ENCODE results near the gene IGFBP3. TPM values are rescaled to one million over a fixed set of nuclear protein-coding genes. Genes with fewer than 3 reads are reported as not detected.
A peak's percentile ranks its signal among the peaks of the same experiment; 100 is the strongest.

The IGFBP3 gene
- total RNA-seq, 4 donors from 2014 or later: 60.6 to 187 (median 104) TPM

- no peak overlapping the region for H3K4me3 ChIP-seq
- peaks cover 0 to 11% (median 0%) of the 10 kb centered on the region in 4 donors for H3K27me3 ChIP-seq
- H3K4me1 ChIP-seq: no peaks in the 10 kb centered on the region
- WGBS: 87% methylated on average over 9 of the region's 9 CpGs
- peak; percentile 68 for DNase-seq (ENCODE audit: extremely low spot score)
- peaks cover 0 to 31% (median 3%) of the 10 kb centered on the region in 4 donors for H3K36me3 ChIP-seq
- no peak overlapping the region for H3K27ac ChIP-seq (replicated peaks in 1 of 4)
- TF ChIP-seq POLR2A (IDR thresholded peaks at IDR 0.05; ENCODE audit: low read depth) (no peak), POLR2AphosphoS5 (IDR thresholded peaks at IDR 0.05) (no peak)
- H3K9me3 ChIP-seq: no peaks in the 10 kb centered on the region
- intact Hi-C loops (cut with DNase I): no loop called here
These were observed 9.8 kb downstream of the IGFBP3 start for GRCh38 chr7:45911311-45911710.

DNA sequence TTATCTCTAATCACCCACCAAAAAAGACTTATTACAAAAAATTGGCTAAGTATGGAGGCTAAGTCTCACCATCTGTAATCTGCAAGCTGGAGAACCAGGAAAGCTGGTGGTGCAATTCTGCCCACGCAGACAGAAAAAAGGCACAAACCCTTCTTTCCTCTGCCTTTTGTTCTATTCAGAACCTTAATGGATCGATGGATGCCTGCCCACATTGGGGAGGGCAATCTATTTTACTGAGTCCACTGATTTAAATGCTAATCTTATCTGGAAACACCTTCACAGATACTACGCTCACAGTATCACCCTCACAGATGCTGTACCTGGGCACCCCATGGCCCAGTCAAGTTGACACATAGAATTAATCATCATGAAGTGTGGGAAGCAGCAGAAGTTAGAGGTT lies 10.2 kb downstream of the IGFBP3 start:
- WGBS: 96% methylated on average over 3 of the region's 3 CpGs
- TF ChIP-seq POLR2A (IDR thresholded peaks at IDR 0.05; ENCODE audit: low read depth) (no peak), POLR2AphosphoS5 (IDR thresholded peaks at IDR 0.05) (no peak), EP300 (IDR thresholded peaks at IDR 0.05) (no peak), CTCF (IDR thresholded peaks at IDR 0.05) (no peak)
- intact Hi-C loops (cut with DNase I): no loop called here

DNA sequence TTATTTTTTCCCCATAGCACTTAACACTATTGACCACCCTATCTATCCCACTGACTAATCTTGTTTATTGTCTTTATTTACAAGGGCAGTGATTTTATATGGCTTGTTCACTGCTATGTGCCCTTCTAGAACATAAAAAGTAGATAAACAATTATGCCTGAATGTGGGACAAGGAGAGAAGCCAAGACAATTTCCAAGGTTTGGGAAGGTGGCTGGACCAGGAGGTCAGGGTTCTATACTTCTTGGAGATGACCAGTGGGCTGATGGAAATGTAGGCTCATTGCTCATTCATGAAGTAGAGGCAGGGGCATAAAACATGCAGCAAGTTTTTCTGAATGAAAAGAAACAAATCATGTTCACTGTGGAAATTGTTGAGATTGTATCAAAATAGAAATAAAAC lies 11.5 kb downstream of the IGFBP3 start:
- Histone ChIP-seq H3K36me3 (peaks cover 0 to 15% (median 2%) of the 10 kb centered on the region in 4 donors), H3K4me1 (no peaks in the 10 kb centered on the region), H3K27ac (replicated peaks in 1 of 4) (no peak overlapping the region), H3K27me3 (peaks cover 0 to 1% (median 0%) of the 10 kb centered on the region in 4 donors), H3K9me3 (peaks cover 0 to 6% (median 0%) of the 10 kb centered on the region in 4 donors), H3K4me3 (no peak overlapping the region)
- TF ChIP-seq POLR2A (IDR thresholded peaks at IDR 0.05; ENCODE audit: low read depth) (no peak), POLR2AphosphoS5 (IDR thresholded peaks at IDR 0.05) (no peak), CTCF (IDR thresholded peaks at IDR 0.05) (no peak), EP300 (IDR thresholded peaks at IDR 0.05) (no peak)
- peak; percentile 64 for DNase-seq (ENCODE audit: extremely low spot score)
- intact Hi-C loops (cut with DNase I): no loop called here

More for the DNA sequence above, 10.2 kb downstream of the IGFBP3 start:
- peaks cover 0 to 7% (median 0%) of the 10 kb centered on the region in 4 donors for H3K27me3 ChIP-seq
- peaks cover 0 to 26% (median 3%) of the 10 kb centered on the region in 4 donors for H3K36me3 ChIP-seq
- no peak overlapping the region for H3K27ac ChIP-seq (replicated peaks in 1 of 4)
- H3K4me1 ChIP-seq: no peaks in the 10 kb centered on the region
- no peaks in the 10 kb centered on the region for H3K9me3 ChIP-seq
- no peak overlapping the region for H3K4me3 ChIP-seq
- peak; percentile 47 for DNase-seq (ENCODE audit: extremely low spot score)

DNA sequence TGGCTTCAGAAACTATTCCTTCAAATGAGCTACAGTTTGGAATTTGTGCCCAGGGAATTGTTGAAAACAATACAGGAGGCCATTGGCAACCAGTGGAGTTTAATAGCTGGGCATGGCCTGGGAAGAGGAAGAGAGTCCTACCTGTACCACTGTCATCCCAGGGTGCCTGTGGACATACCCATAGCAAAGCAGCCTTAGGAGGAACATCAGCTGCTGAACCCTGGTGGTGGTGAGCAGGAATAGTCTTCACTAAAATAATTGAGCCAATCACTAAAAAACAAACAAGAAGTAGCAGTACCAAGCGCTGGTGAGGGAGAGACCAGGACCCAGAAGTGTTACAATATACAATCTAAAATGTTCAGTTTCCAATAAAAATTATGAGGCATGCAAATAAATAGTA lies 18.3 kb downstream of the IGFBP3 start:
- H3K9me3 ChIP-seq: peaks cover 0 to 6% (median 0%) of the 10 kb centered on the region in 4 donors
- no peak overlapping the region for H3K27ac ChIP-seq (replicated peaks in 1 of 4)
- H3K4me1 ChIP-seq: no peaks in the 10 kb centered on the region
- no peak for DNase-seq (ENCODE audit: extremely low spot score)
- intact Hi-C loops (cut with DNase I): no loop called here
- H3K36me3 ChIP-seq: no peaks in the 10 kb centered on the region
- H3K4me3 ChIP-seq: no peak overlapping the region
- TF ChIP-seq EP300 (IDR thresholded peaks at IDR 0.05): no peak
- H3K27me3 ChIP-seq: peaks cover 0 to 6% (median 0%) of the 10 kb centered on the region in 4 donors
- 100% methylated on average over 1 of the region's 1 CpG for WGBS

GRCh38 chr7:45901566-45901965 lies 19.5 kb downstream of the IGFBP3 start:
- Histone ChIP-seq H3K9me3 (peaks cover 0 to 6% (median 0%) of the 10 kb centered on the region in 4 donors), H3K27ac (replicated peaks in 1 of 4) (no peak overlapping the region), H3K4me3 (no peak overlapping the region), H3K4me1 (no peaks in the 10 kb centered on the region), H3K27me3 (peaks cover 0 to 6% (median 0%) of the 10 kb centered on the region in 4 donors), H3K36me3 (no peaks in the 10 kb centered on the region)
- no peak for DNase-seq (ENCODE audit: extremely low spot score)
- WGBS: 87% methylated on average over 1 of the region's 1 CpG
- intact Hi-C loops (cut with DNase I): no loop called here
- no peak for TF ChIP-seq EP300 (IDR thresholded peaks at IDR 0.05)
- TF ChIP-seq CTCF (IDR thresholded peaks at IDR 0.05): no peak
- TF ChIP-seq POLR2A (IDR thresholded peaks at IDR 0.05; ENCODE audit: low read depth): no peak
- no peak for TF ChIP-seq POLR2AphosphoS5 (IDR thresholded peaks at IDR 0.05)

DNA sequence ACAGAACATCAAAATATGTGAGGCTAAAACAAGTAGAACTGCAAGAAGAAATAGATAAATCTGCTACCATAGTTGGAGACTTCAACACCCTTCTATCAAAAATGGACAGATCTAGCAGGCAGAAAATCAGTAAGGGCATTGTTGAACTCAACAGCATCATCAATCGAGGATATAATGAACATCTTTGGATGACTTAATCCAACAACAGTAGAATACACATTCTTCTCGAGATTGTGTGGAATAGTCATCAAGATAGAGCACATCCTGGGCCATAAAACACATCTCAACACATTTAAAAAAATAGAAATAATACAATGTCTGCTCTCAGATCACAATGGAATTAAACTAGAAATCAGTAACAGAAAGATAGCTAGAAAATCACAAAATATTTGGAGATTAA lies 22.9 kb downstream of the IGFBP3 start:
- H3K27ac ChIP-seq (replicated peaks in 1 of 4): no peak overlapping the region
- intact Hi-C loops (cut with DNase I): no loop called here
- WGBS: 75% methylated on average over 2 of the region's 2 CpGs
- no peak overlapping the region for H3K4me3 ChIP-seq
- no peaks in the 10 kb centered on the region for H3K36me3 ChIP-seq
- no peak for DNase-seq (ENCODE audit: extremely low spot score)
- H3K4me1 ChIP-seq: no peaks in the 10 kb centered on the region
- TF ChIP-seq EP300 (IDR thresholded peaks at IDR 0.05) (no peak), POLR2AphosphoS5 (IDR thresholded peaks at IDR 0.05) (no peak), POLR2A (IDR thresholded peaks at IDR 0.05; ENCODE audit: low read depth) (no peak), CTCF (IDR thresholded peaks at IDR 0.05) (no peak)
- H3K27me3 ChIP-seq: peaks cover 0 to 30% (median 0%) of the 10 kb centered on the region in 4 donors
- no peaks in the 10 kb centered on the region for H3K9me3 ChIP-seq

Measured in esophagus muscularis mucosa (tissue), 4 donors.